ENCODE measurements around the gene GET3.

Gene GET3

GRCh38 chr19:12752056-12752781 lies 14.9 kb downstream of the GET3 start:
- DNase-seq (ENCODE audit: low read depth in 2 of 2), result no peak

GRCh38 chr19:12754465-12755196 lies 17.3 kb downstream of the GET3 start:
- no peak for DNase-seq (ENCODE audit: low read depth in 2 of 2)

DNA sequence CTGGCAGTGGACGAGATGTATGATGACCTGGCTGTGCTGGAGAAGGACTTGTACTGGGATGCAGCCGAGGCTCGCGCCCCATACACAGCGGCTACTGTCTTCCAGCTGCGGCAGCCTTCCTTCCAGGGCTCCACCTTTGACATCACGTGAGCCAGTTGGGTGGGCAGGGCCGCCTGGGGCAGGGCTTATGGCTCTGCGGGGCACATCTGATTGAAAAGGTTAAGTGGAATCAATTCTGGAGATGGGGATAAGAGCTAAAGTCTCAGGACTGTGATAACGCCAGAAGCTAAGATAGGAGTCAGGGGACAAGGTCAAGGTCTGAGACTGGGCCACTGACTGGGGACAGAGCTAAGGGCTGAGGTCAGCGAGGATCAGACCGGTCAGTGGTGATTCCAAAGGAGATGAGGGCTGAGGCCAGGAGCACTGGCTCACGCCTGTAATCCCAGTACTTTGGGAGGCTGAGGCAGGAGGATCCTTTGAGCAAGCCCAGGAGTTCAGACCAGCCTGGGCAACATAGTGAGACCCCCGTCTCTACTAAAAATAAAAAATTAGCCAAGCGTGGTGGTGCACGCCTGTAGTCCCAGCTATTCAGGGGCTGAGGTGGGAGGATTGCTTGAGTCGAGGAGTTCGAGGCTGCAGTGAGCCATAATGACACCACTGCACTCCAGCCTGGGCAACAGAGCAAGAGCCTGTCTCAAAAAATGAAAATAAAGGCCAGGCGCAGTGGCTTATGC lies 19.0 kb downstream of the GET3 start:
- no peak for DNase-seq (ENCODE audit: low read depth in 2 of 2)

GRCh38 chr19:12757544-12758274 lies 20.4 kb downstream of the GET3 start:
- peak; percentile 63 to 64 for DNase-seq (ENCODE audit: low read depth in 2 of 2)

GRCh38 chr19:12759686-12760085 lies 22.4 kb downstream of the GET3 start:
- DNase-seq (ENCODE audit: low read depth in 2 of 2), result no peak

- no peak for DNase-seq (ENCODE audit: low read depth in 2 of 2)
These were observed 25.8 kb downstream of the GET3 start for GRCh38 chr19:12763100-12763499.

DNA sequence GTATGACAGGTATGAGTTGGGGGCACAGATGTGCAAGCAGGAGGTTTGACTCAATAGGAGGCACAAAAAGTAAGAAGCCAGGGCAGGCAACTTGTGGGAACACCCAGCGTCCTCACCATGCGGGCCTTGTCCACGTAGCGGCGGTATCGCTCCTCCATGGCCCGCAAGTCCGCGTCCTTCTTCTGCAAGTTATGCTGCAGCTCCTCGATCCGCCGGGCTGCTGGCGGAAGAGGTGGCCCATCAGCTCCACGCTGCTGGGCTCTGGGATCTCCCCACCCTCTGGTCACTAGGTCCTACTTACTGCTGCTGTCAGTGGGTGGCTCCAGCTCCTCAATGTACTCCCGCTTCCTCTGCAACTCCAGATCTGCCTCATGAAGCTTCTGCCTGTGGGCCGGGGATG lies 27.4 kb downstream of the GET3 start:
- no peak for DNase-seq (ENCODE audit: low read depth in 2 of 2)

DNA sequence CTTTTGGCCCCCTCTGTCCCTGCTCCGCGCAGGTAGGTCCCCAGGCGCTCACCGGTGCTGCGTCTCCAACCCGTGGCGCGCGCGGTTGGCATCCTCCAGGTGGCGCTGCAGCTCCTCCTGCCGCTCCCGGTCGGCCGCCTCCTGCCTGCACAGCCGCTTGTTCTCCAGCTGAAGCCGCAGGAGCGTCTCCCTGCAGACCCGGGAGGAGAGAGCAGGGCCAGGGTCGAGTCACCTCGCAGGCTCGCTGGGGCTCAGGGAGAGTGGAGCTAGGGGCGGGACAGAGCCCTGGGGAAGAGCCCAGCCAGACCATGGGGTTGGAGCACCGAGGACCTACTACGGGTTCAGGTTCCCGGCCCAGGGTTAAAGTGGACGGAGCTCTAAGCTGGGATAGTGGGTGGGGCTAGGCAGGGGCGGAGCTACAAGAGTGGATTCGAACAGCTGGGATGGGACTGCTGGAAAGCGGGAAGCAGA lies 28.8 kb downstream of the GET3 start:
- peak in 1 of 2 donors; percentile 73 for DNase-seq (ENCODE audit: low read depth in 2 of 2)

DNA sequence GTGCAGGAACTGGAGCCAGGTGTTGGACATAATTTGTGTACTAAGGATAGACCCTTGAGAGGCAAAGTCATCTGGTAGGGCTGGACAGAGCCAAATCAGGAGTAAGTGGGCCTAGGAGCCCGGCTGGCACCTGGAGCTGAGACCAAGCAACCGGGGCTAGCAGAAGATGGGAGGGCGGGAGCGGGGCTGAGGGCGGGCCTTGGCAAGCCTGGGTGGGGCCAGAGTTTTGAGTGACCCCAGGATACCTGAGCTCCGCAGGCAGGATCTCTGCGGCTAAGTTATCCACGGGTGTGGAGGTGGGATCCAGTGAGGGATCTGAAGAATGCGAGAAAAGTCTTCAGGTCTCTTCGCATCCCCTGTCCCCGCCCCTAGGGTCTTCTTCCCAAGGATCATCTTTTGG lies 29.9 kb downstream of the GET3 start:
- no peak for DNase-seq (ENCODE audit: low read depth in 2 of 2)

- no peak for DNase-seq (ENCODE audit: low read depth in 2 of 2)
These were observed 30.4 kb downstream of the GET3 start for GRCh38 chr19:12767666-12768065.

DNA sequence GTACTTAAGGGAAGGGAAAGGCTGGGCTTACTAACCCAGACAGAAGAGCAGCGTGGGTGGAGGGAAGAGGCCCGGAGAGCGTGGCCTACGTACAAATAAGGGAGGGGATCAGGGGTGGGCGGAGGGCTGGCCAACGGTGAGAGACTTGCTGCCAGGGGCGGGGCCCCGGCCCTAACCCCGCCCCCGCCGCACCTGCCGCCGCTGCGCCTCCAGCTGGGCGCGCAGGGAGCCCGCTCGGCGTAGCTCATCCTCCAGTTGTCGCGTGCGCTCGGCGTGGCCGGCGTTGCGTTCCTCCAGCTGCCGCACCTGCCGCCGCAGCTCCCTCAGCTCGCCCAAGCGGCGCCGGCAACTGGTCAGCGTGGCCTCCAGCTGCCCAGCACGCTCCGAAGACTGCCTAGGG lies 32.4 kb downstream of the GET3 start:
- no peak for DNase-seq (ENCODE audit: low read depth in 2 of 2)

- no peak for DNase-seq (ENCODE audit: low read depth in 2 of 2)
These were observed 33.6 kb downstream of the GET3 start for GRCh38 chr19:12770922-12771321.

- no peak for DNase-seq (ENCODE audit: low read depth in 2 of 2)
These were observed 35.0 kb downstream of the GET3 start for GRCh38 chr19:12772323-12772722.

- no peak for DNase-seq (ENCODE audit: low read depth in 2 of 2)
These were observed 36.3 kb downstream of the GET3 start for GRCh38 chr19:12773571-12773970.

- DNase-seq (ENCODE audit: low read depth in 2 of 2), result no peak
These were observed 37.6 kb downstream of the GET3 start, which contains the start of gene HOOK2 for GRCh38 chr19:12774588-12775555. TSS of gene HOOK2 (minus strand) at chr19:12775552. CDS start at chr19:12775449, 103 bp downstream.

DNA sequence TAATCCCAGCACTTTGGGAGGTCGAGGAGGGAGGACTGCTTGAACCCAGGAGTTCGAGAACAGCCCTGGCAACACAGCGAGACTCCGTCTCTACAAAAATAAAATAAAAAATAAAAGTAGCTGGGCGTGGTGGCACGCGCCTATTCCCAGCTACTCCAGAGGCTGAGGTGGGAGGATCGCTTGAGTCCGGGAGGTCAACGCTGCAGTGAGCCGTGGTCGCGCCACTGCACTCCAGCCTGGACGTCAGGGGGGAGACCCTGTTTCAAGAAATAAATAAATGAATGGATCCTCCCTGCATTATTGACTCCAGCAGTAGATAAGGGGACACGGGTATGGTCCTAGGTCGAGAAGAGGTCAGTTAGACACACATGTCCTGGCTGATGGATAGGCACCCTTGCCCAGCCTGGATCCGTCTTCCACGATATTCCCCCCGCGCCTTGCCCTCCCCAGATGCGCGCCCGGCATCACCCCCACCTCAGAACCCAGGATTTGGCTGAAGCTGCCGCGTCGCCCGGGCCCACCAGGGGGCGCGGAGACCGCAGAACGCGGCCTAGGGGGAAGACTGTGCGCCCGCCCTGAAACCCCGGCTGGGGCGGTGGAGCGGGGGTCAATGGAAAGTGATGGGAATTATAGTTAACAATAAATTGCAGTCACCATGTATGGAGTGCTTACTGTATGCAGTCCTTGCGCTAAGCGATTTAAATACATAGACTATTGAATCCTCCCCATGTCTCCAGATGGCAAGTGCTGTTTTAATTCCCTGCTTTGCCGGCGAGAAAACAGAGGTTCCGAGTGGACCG lies 40.1 kb downstream of the GET3 start:
- DNase-seq (ENCODE audit: low read depth in 2 of 2), result peak; percentile 74 to 80

GRCh38 chr19:12778017-12778904 lies 41.0 kb downstream of the GET3 start:
- no peak for DNase-seq (ENCODE audit: low read depth in 2 of 2)

DNA sequence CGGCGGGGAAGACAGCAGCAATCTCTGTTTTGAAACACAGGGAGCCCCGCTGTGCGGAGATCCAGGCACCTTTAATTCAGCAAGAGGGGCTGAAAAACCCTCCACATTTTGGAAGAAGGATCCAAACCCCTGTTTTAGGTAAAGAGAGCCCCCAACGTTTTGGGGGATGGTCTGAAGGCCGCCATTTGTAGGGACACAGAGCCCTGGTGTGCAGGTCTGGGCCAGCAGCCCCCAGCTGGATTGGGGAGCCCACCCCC lies 41.5 kb downstream of the GET3 start:
- DNase-seq (ENCODE audit: low read depth in 2 of 2), result no peak
